HG02642 (cell line): ENCODE measurements around the gene GSC2.

Experiments
- ATAC-seq: cut with Tn5 transposase; IDR thresholded peaks from one replicate; pipeline ENCODE4 v1.9.1; 2021; ENCODE audit warnings: mild to moderate bottlenecking; ENCODE audit not compliant: unreplicated experiment, poor library complexity

The GSC2 gene

DNA sequence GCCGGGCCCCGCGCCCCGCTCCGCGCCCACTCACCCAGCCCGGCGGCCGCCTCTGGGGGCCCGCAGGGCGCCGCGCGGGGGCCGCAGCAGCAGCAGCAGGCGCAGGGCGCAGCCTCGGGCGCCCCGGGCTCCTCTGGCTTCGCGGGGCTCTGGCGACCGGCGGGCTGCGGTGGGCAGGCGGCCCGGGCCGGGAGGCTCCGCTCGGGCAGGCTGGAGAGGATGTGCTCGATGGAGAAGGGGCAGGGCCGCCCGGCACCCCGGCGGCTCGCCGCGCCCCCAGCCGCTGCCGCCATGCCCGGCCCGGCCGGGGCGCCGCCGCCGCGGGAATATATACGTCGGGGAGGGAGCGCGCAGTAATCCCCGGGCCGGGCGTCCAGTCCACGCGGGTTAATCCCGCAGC lies at the start of gene GSC2:
Gene GSC2, minus strand, starts transcription at position 302 of the 400 bp plus-strand sequence. Its CDS starts 9 bp downstream, at position 293.
- ATAC-seq, result no peak

- no peak for ATAC-seq
These were observed 49.4 kb upstream of the GSC2 start for GRCh38 chr22:19199479-19199878.

GRCh38 chr22:19197997-19198865 lies 48.1 kb upstream of the GSC2 start:
- no peak for ATAC-seq

DNA sequence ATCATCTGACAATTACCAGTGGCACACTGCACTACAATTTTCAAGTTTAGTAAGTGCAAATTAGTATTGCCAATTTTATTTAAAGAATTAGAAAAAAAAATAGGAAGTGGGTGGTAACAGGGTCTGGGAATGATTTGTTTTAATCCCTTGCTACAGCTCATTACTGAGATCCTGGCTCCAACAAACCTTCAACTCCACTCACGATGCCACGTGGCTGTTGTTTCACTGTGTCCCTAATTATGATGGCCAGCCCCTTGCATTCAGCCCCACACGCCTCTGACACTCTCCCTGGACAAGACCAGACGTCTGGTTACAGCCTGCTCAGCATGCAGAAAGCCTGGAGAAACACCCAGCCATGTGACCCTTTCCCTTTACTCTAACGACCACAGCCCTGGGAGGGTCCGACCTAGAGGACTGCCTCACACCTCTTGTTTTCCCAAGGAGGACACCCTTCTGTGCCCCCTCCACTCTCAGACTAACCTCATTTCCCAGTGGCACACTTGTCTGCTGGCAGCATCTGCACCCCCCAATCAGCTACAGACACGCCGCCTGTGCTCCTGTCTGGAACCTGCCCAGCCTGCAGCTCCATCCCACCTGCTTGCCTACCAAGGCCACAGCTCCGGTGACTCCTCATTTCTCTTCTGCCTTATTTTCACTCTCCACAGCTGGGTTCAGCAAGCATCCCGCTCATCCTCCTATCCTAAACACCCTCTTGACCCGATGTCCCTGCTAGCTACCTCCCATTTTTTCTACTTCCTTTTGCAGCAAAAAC lies 46.9 kb upstream of the GSC2 start:
- ATAC-seq, result no peak

DNA sequence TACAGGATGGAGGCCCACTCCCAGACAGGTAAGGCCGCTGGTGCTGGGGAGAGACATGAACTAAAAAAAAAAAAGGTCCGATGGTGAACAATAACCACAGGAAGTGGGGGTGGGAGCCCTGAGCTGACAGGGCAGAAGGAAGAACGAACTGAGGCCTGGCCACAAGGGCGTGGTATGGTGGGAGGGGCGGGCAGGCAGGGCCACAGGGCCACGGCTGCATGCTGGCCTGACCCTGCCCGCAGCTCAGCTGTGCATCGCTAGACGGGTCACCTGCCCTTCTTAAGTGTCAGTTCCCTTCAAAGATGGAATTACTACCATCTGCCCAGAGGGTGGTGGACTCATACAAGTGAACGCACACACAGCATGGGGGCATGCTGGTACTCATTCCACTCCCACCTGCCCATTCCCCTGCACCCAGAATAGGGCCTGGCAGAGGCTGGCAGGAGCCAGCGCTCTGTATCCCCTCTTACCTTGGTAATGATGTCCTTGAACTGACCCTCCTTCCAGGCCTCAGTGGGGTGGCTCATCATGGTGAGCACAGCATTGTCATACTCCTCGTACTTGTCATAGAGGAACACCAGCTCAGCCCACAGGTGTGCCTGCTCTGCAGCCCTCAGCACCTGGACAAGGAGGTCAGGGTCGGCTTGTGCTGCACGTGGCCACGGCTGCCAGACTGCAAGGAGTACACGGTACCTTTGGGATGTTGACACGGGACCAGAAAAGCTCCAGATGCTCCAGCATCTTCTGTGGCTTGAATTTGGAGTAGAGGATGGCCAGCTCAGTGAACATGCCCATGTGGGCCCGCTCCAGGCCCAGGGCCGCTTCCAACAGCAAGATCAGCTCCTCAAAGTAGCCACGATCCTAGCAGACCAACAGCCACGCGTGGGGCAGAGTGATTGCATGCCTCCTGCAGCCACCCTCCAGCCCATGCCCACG lies 46.0 kb upstream of the GSC2 start:
- no peak for ATAC-seq

GRCh38 chr22:19194766-19195536 lies 44.9 kb upstream of the GSC2 start:
- ATAC-seq, result no peak

- no peak for ATAC-seq
These were observed 43.8 kb upstream of the GSC2 start for GRCh38 chr22:19193879-19194278.

DNA sequence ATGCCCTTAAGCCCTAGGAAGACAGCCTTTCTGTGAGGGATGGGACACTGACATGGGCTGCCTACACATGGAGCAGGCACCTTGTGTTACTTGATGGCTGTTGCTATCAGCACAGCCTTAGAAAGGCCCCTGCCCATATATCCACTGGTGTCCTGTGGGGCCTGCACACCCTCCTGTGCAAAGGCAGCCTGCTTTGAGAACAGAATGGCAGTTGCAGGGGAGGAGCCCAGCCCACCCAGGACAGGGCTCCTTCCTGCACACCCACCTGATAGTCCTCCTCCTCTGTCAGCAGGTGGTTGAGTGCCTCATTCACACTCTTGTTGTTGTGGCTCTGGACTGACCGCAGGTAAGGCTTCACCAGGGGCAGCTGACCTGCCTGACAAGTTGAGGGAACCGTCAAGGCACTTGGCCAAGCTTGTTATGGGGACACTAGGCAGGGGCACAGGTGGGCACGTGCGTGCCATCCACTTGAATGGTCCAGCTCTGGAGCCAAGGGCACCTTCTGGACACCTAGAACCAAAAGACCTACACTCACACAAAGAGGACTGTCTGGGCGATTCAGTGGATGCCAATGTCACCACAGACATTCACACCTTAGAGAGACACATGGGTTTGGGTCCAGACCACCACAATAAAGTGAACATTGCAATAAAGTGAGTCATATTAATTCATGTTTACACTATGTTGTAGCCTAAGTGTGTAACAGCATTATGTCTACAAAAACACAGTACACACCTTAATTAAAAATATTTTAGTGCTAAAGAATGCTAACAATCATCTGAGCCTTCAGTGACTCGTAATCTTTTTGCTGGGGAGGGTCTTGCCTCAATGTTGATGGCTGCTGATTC lies 37.8 kb upstream of the GSC2 start:
- no peak for ATAC-seq

GRCh38 chr22:19184276-19184997 lies 34.3 kb upstream of the GSC2 start:
- ATAC-seq, result no peak

DNA sequence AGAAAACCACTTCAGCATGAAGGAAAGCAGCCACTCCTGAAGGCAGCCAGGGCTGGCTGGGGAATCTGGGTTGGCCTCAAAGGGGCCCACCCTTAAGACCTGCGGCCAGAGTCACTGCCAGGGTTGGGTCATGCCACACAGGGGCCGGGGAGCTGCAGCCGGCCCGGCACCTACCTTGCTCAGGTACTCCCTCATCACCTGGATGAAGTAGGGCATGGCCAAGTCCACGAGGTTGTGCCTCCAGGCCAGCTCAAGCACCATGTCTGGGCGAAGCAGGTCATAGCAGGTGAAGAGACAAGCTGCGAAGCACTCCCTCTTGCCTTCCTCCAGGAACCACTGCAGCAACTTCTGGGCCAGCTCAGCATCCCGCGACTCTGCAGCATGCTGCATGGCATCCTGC lies 33.1 kb upstream of the GSC2 start:
- ATAC-seq, result no peak

DNA sequence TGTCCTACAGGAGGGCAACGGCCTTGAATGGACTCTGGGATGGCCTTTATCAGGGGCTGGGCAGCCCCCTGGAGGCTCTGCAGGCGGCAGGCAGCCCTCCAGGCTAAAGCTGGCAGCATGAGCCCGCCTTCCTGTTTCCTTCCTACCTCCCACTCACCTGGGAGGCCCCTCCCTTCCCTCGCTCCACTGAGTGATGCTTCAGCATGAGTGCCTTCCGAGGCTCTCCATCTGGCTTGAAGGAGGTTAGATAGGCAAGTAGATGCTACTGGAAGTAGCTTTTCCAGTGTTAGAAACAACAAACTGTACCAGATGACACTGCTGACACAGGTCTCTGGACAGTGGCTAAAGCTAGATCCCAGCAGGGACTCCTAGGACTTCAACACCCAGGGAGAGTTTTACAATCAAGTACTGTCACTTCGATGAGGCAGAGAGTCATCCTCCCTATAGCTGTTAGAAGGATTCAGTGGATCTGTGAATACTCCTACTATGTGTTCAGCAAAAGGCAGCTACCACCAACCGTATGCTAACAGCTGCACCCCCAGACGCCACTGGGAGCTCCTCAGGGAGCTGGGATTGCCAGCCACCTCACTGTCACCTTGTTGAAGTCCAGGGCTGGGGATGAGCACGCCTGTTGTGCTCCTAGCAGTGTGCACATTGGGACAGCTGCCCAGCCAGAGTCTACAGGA lies 32.5 kb upstream of the GSC2 start:
- ATAC-seq, result no peak

- no peak for ATAC-seq
These were observed 31.8 kb upstream of the GSC2 start for GRCh38 chr22:19181786-19182471.

GRCh38 chr22:19180740-19181410 lies 30.8 kb upstream of the GSC2 start:
- ATAC-seq, result no peak

DNA sequence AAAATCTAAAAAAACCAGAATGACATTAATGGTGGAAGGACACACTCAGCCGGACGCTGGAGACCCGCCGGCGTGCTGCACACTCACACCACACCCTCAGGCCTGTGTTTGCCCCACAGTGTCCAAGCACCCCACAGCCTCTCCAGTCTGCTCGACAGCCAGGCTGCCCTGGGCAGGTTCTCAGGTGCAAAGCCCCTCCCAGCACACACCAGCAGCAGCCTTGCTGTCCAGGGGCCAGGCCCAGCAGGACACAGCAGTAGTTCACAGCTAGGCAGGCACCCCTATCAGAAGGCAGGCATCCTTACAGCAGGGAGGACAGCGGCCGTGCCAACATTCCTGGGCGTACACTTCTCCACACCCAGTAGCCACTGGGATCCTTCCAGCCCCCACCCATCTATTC lies 30.1 kb upstream of the GSC2 start:
- no peak for ATAC-seq

- ATAC-seq, result peak; percentile 34
These were observed 29.5 kb upstream of the GSC2 start for GRCh38 chr22:19179497-19180048.
